ENCODE data around the gene FGF14. TPM values are rescaled to one million over a fixed set of nuclear protein-coding genes. Genes with fewer than 3 reads are reported as not detected.

The FGF14 gene
- total and polyA plus RNA-seq, 5 donors from 2014 or later: 0.09 TPM; not detected in 4

GRCh38 chr13:102227741-102228140 is 174.1 kb downstream of the FGF14 start:
- Mint-ChIP-seq H3K27ac (no peak overlapping the region), H3K27me3 (no peaks in the 10 kb centered on the region), H3K36me3 (no peaks in the 10 kb centered on the region), H3K4me1 (no peaks in the 10 kb centered on the region), H3K4me3 (no peak overlapping the region), H3K9me3 (peaks cover 0 to 3% (median 0%) of the 10 kb centered on the region in 7 donors)
- Histone ChIP-seq H3K9me3 (ENCODE audit: control insufficient read depth in 2 of 2, low read length in 2 of 2) (no peaks in the 10 kb centered on the region), H3K27me3 (ENCODE audit: control insufficient read depth, insufficient read depth, low read length) (no peaks in the 10 kb centered on the region), H3K27ac (ENCODE audit: insufficient read depth, low read length, poor library complexity, severe bottlenecking) (no peak overlapping the region), H3K36me3 (ENCODE audit: control insufficient read depth, insufficient read depth, low read length) (no peaks in the 10 kb centered on the region), H3K4me3 (ENCODE audit: low read depth, low read length) (no peak overlapping the region), H3K4me1 (ENCODE audit: control insufficient read depth, insufficient read depth, low read length, poor library complexity, severe bottlenecking) (no peaks in the 10 kb centered on the region)
- ATAC-seq (ENCODE audit: low read depth in 2 of 2) (no peak), DNase-seq (no peak)

DNA sequence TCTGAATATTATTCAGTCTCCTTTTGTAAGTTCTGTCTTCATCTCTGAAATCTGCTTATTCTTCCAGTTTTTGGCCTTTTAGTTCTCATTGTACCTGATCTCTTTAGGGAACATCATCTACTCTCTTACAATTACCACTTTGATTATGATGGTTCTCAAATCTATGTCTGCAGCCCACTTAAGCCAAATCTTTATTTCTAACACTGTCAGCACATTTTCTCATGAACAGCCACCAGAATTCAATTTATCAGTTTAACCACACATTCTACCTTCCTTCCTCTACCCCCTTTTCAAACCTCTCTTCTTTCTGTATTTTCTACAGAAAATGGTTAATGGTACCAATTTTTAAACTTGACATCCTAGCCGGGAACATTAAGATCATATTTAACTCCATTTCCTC is 175.3 kb downstream of the FGF14 start:
- H3K4me1 Mint-ChIP-seq: no peaks in the 10 kb centered on the region

GRCh38 chr13:102225892-102226291 is 176.0 kb downstream of the FGF14 start:
- DNase-seq (no peak), ATAC-seq (ENCODE audit: low read depth in 2 of 2) (no peak)
- Histone ChIP-seq H3K9me3 (ENCODE audit: control insufficient read depth in 2 of 2, low read length in 2 of 2) (no peaks in the 10 kb centered on the region), H3K4me3 (ENCODE audit: low read depth, low read length) (no peak overlapping the region), H3K27me3 (ENCODE audit: control insufficient read depth, insufficient read depth, low read length) (no peaks in the 10 kb centered on the region), H3K36me3 (ENCODE audit: control insufficient read depth, insufficient read depth, low read length) (no peaks in the 10 kb centered on the region), H3K4me1 (ENCODE audit: control insufficient read depth, insufficient read depth, low read length, poor library complexity, severe bottlenecking) (no peaks in the 10 kb centered on the region), H3K27ac (ENCODE audit: insufficient read depth, low read length, poor library complexity, severe bottlenecking) (no peak overlapping the region)
- Mint-ChIP-seq H3K27me3 (no peaks in the 10 kb centered on the region), H3K9me3 (peaks cover 0 to 5% (median 0%) of the 10 kb centered on the region in 7 donors), H3K36me3 (no peaks in the 10 kb centered on the region), H3K27ac (no peak overlapping the region), H3K4me1 (no peaks in the 10 kb centered on the region), H3K4me3 (no peak overlapping the region)

More for the DNA sequence above, 175.3 kb downstream of the FGF14 start:
- H3K27ac Mint-ChIP-seq: no peak overlapping the region
- no peaks in the 10 kb centered on the region for H3K36me3 Mint-ChIP-seq
- no peaks in the 10 kb centered on the region for H3K27me3 Mint-ChIP-seq
- H3K36me3 ChIP-seq (ENCODE audit: control insufficient read depth, insufficient read depth, low read length): no peaks in the 10 kb centered on the region
- no peaks in the 10 kb centered on the region for H3K9me3 ChIP-seq (ENCODE audit: control insufficient read depth in 2 of 2, low read length in 2 of 2)
- ATAC-seq (ENCODE audit: low read depth in 2 of 2) (no peak), DNase-seq (no peak)
- no peak overlapping the region for H3K4me3 ChIP-seq (ENCODE audit: low read depth, low read length)
- no peaks in the 10 kb centered on the region for H3K4me1 ChIP-seq (ENCODE audit: control insufficient read depth, insufficient read depth, low read length, poor library complexity, severe bottlenecking)
- no peak overlapping the region for H3K4me3 Mint-ChIP-seq
- H3K27me3 ChIP-seq (ENCODE audit: control insufficient read depth, insufficient read depth, low read length): no peaks in the 10 kb centered on the region
- H3K9me3 Mint-ChIP-seq: peaks cover 0 to 5% (median 0%) of the 10 kb centered on the region in 7 donors
- no peak overlapping the region for H3K27ac ChIP-seq (ENCODE audit: insufficient read depth, low read length, poor library complexity, severe bottlenecking)

GRCh38 chr13:102220681-102221228 is 181.1 kb downstream of the FGF14 start:
- H3K9me3 ChIP-seq (ENCODE audit: control insufficient read depth in 2 of 2, low read length in 2 of 2): no peaks in the 10 kb centered on the region
- ATAC-seq (ENCODE audit: low read depth in 2 of 2): no peak
- H3K9me3 Mint-ChIP-seq: peaks cover 0 to 5% (median 0%) of the 10 kb centered on the region in 7 donors
- no peaks in the 10 kb centered on the region for H3K27me3 ChIP-seq (ENCODE audit: control insufficient read depth, insufficient read depth, low read length)
- H3K27ac Mint-ChIP-seq: no peak overlapping the region
- no peaks in the 10 kb centered on the region for H3K4me1 Mint-ChIP-seq
- H3K36me3 Mint-ChIP-seq: no peaks in the 10 kb centered on the region
- H3K4me3 Mint-ChIP-seq: no peak overlapping the region
- no peaks in the 10 kb centered on the region for H3K27me3 Mint-ChIP-seq
- H3K27ac ChIP-seq (ENCODE audit: insufficient read depth, low read length, poor library complexity, severe bottlenecking): no peak overlapping the region
- H3K4me3 ChIP-seq (ENCODE audit: low read depth, low read length): no peak overlapping the region
- DNase-seq: no peak
- no peaks in the 10 kb centered on the region for H3K36me3 ChIP-seq (ENCODE audit: control insufficient read depth, insufficient read depth, low read length)
- no peaks in the 10 kb centered on the region for H3K4me1 ChIP-seq (ENCODE audit: control insufficient read depth, insufficient read depth, low read length, poor library complexity, severe bottlenecking)

DNA sequence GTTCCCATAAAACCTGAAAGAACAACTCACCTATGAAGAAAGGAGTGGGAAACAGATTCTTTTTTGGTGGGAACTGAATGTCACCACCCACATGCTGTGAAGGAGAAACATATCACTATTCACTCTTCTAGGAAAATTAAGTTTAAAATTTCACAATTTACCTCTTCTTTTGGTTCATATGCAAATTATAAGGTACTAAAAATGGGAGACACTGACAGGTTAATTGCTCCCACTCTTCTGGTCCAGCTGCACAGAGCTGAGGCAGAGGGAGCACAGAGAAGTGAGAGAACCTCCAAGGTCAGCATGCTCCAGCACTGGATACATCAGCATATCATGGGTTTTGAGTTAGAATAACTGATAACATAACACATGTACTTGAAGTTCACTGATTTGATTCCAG is 186.9 kb downstream of the FGF14 start:
- Mint-ChIP-seq H3K4me3 (no peak overlapping the region), H3K27me3 (no peaks in the 10 kb centered on the region), H3K9me3 (no peaks in the 10 kb centered on the region), H3K4me1 (no peaks in the 10 kb centered on the region), H3K36me3 (no peaks in the 10 kb centered on the region), H3K27ac (no peak overlapping the region)
- no peaks in the 10 kb centered on the region for H3K36me3 ChIP-seq (ENCODE audit: control insufficient read depth, insufficient read depth, low read length)
- no peaks in the 10 kb centered on the region for H3K9me3 ChIP-seq (ENCODE audit: control insufficient read depth in 2 of 2, low read length in 2 of 2)
- no peak overlapping the region for H3K4me3 ChIP-seq (ENCODE audit: low read depth, low read length)
- ATAC-seq (ENCODE audit: low read depth in 2 of 2) (no peak), DNase-seq (no peak)
- no peaks in the 10 kb centered on the region for H3K27me3 ChIP-seq (ENCODE audit: control insufficient read depth, insufficient read depth, low read length)
- no peak overlapping the region for H3K27ac ChIP-seq (ENCODE audit: insufficient read depth, low read length, poor library complexity, severe bottlenecking)
- no peaks in the 10 kb centered on the region for H3K4me1 ChIP-seq (ENCODE audit: control insufficient read depth, insufficient read depth, low read length, poor library complexity, severe bottlenecking)

DNA sequence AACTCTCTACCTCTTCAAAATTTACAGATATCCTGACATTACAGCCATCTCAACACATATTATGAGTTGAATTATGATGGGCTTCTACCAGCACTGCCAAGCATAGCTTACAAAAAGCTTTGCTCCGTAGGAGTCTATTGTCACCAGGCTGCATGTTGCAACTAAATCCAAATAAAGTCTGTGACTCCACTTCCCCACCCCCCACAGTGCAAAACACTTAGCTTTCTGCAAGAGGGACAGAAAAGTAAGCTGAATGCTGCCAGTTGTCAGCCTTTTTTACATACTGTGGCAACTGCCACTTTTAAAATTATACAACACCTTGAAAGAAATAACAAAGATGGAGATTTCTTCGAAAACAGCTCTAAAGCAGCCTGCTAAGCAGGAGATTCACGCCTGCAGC is 189.1 kb downstream of the FGF14 start:
- H3K4me3 ChIP-seq (ENCODE audit: low read depth, low read length): no peak overlapping the region
- no peak overlapping the region for H3K4me3 Mint-ChIP-seq
- H3K27me3 Mint-ChIP-seq: no peaks in the 10 kb centered on the region
- H3K9me3 Mint-ChIP-seq: no peaks in the 10 kb centered on the region
- H3K4me1 Mint-ChIP-seq: no peaks in the 10 kb centered on the region
- no peaks in the 10 kb centered on the region for H3K9me3 ChIP-seq (ENCODE audit: control insufficient read depth in 2 of 2, low read length in 2 of 2)
- H3K27me3 ChIP-seq (ENCODE audit: control insufficient read depth, insufficient read depth, low read length): no peaks in the 10 kb centered on the region
- H3K36me3 ChIP-seq (ENCODE audit: control insufficient read depth, insufficient read depth, low read length): no peaks in the 10 kb centered on the region
- DNase-seq (no peak), ATAC-seq (ENCODE audit: low read depth in 2 of 2) (no peak)
- no peaks in the 10 kb centered on the region for H3K4me1 ChIP-seq (ENCODE audit: control insufficient read depth, insufficient read depth, low read length, poor library complexity, severe bottlenecking)
- H3K27ac ChIP-seq (ENCODE audit: insufficient read depth, low read length, poor library complexity, severe bottlenecking): no peak overlapping the region
- no peak overlapping the region for H3K27ac Mint-ChIP-seq
- no peaks in the 10 kb centered on the region for H3K36me3 Mint-ChIP-seq

GRCh38 chr13:102208347-102208746 is 193.5 kb downstream of the FGF14 start:
- no peaks in the 10 kb centered on the region for H3K9me3 Mint-ChIP-seq
- Histone ChIP-seq H3K9me3 (ENCODE audit: control insufficient read depth in 2 of 2, low read length in 2 of 2) (no peaks in the 10 kb centered on the region), H3K36me3 (ENCODE audit: control insufficient read depth, insufficient read depth, low read length) (no peaks in the 10 kb centered on the region), H3K27me3 (ENCODE audit: control insufficient read depth, insufficient read depth, low read length) (no peaks in the 10 kb centered on the region), H3K4me1 (ENCODE audit: control insufficient read depth, insufficient read depth, low read length, poor library complexity, severe bottlenecking) (no peaks in the 10 kb centered on the region), H3K4me3 (ENCODE audit: low read depth, low read length) (no peak overlapping the region), H3K27ac (ENCODE audit: insufficient read depth, low read length, poor library complexity, severe bottlenecking) (no peak overlapping the region)
- no peak overlapping the region for H3K27ac Mint-ChIP-seq
- no peaks in the 10 kb centered on the region for H3K27me3 Mint-ChIP-seq
- H3K4me3 Mint-ChIP-seq: no peak overlapping the region
- H3K4me1 Mint-ChIP-seq: no peaks in the 10 kb centered on the region
- ATAC-seq (ENCODE audit: low read depth in 2 of 2) (no peak), DNase-seq (no peak)
- no peaks in the 10 kb centered on the region for H3K36me3 Mint-ChIP-seq

GRCh38 chr13:102207680-102208342 is 194.0 kb downstream of the FGF14 start:
- ATAC-seq (ENCODE audit: low read depth in 2 of 2) (no peak), DNase-seq (no peak)
- Histone ChIP-seq H3K36me3 (ENCODE audit: control insufficient read depth, insufficient read depth, low read length) (no peaks in the 10 kb centered on the region), H3K9me3 (ENCODE audit: control insufficient read depth in 2 of 2, low read length in 2 of 2) (no peaks in the 10 kb centered on the region), H3K27me3 (ENCODE audit: control insufficient read depth, insufficient read depth, low read length) (no peaks in the 10 kb centered on the region), H3K27ac (ENCODE audit: insufficient read depth, low read length, poor library complexity, severe bottlenecking) (no peak overlapping the region), H3K4me1 (ENCODE audit: control insufficient read depth, insufficient read depth, low read length, poor library complexity, severe bottlenecking) (no peaks in the 10 kb centered on the region), H3K4me3 (ENCODE audit: low read depth, low read length) (no peak overlapping the region)
- Mint-ChIP-seq H3K36me3 (no peaks in the 10 kb centered on the region), H3K4me3 (no peak overlapping the region), H3K27ac (no peak overlapping the region), H3K4me1 (no peaks in the 10 kb centered on the region), H3K27me3 (no peaks in the 10 kb centered on the region), H3K9me3 (no peaks in the 10 kb centered on the region)
